Measurements from ENCODE around the gene HTD2. TPM values are rescaled to one million over a fixed set of nuclear protein-coding genes. Genes with fewer than 3 reads are reported as not detected.

HTD2 gene
- total and polyA plus RNA-seq, 9 of the 15 experiments (the other 6 are each of a cell fraction or from before 2014, with no cell fraction given), result 1.8 to 22.8 (median 9.6) TPM

DNA sequence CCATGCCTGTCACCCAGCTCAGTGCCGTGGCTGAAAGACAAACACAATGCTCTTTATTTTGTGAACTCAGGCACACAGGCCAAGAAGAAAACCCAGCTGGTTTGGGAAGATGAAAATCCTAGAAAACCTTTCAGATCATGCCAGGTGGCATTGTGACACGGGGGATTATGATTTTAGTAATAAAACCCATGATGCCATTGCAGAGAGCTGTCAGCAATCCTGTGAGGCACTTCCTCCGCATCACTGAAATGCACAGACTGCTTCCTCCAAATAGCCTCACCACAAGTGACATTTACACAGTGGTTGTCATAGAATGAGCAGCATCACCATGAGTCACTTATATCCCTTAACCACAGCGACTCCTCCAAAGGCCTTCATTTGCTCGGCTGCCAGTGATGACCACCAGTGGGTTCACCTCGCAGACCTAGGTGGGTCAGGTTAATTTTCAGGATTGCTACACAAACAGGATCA is 46.0 kb upstream of the HTD2 start:
- no peaks in the 10 kb centered on the region for H3K9me1 ChIP-seq (ENCODE audit: control insufficient read depth, insufficient read depth, low read length)
- H3K79me2 ChIP-seq (ENCODE audit: control insufficient read depth, insufficient read depth, low read length), result no peaks in the 10 kb centered on the region
- H3K4me3 ChIP-seq, result no peak overlapping the region
- H4K20me1 ChIP-seq (replicated peaks; ENCODE audit: control insufficient read depth, insufficient read depth, low read length), result no peaks in the 10 kb centered on the region
- no peak overlapping the region for H3K27ac ChIP-seq (ENCODE audit: extremely low read depth, low read depth, low read length)
- H3K9ac ChIP-seq (ENCODE audit: insufficient read depth in 1 of 2, low read depth in 2 of 2, low read length in 2 of 2), result no peak overlapping the region
- no TSS peak for BruUV-seq (replicated peaks)
- WGBS (ENCODE audit: insufficient coverage, low coverage, missing lambda C conversion rate), result 26% methylated on average over 6 of the region's 6 CpGs
- TF ChIP-seq, protein P1, sequence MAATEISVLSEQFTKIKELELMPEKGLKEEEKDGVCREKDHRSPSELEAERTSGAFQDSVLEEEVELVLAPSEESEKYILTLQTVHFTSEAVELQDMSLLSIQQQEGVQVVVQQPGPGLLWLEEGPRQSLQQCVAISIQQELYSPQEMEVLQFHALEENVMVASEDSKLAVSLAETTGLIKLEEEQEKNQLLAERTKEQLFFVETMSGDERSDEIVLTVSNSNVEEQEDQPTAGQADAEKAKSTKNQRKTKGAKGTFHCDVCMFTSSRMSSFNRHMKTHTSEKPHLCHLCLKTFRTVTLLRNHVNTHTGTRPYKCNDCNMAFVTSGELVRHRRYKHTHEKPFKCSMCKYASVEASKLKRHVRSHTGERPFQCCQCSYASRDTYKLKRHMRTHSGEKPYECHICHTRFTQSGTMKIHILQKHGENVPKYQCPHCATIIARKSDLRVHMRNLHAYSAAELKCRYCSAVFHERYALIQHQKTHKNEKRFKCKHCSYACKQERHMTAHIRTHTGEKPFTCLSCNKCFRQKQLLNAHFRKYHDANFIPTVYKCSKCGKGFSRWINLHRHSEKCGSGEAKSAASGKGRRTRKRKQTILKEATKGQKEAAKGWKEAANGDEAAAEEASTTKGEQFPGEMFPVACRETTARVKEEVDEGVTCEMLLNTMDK (IDR thresholded peaks at IDR 0.05; ENCODE audit: borderline replicate concordance, insufficient read depth, low read depth, low read length, poor library complexity, severe bottlenecking), result no peak
- peak; percentile 9 to 26; a peak in 2 of 4 replicates for TF ChIP-seq KDM1A (IDR thresholded peaks at IDR 0.05)
- peak; percentile 59 for TF ChIP-seq CREM (IDR thresholded peaks at IDR 0.05; ENCODE audit: low read depth)
- peak; percentile 22; the same call in 1 of the 2 replicates for TF ChIP-seq JUND (IDR thresholded peaks at IDR 0.05; ENCODE audit: borderline replicate concordance, low read depth, low read length)
- TF ChIP-seq JUND (tag; IDR thresholded peaks at IDR 0.05; ENCODE audit: borderline replicate concordance, low read depth, low read length), result no peak
- TF ChIP-seq, protein P2, sequence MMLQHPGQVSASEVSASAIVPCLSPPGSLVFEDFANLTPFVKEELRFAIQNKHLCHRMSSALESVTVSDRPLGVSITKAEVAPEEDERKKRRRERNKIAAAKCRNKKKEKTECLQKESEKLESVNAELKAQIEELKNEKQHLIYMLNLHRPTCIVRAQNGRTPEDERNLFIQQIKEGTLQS (IDR thresholded peaks at IDR 0.05), result peak; percentile 38; the same call in 1 of the 2 replicates
- TF ChIP-seq, protein P2 (CRISPR knock-in tag; conservative IDR thresholded peaks at IDR 0.05), result no peak
- TF ChIP-seq FOSL1 (tag; conservative IDR thresholded peaks at IDR 0.05), result peak; percentile 74
- no peak for TF ChIP-seq KAT8 (IDR thresholded peaks at IDR 0.05; ENCODE audit: low read depth)
- 0 out of 4 replicates have a peak, but pooled peaks of 1 of the 2 experiments have one; percentile 18 for TF ChIP-seq RCOR1 (IDR thresholded peaks at IDR 0.05; ENCODE audit: borderline replicate concordance in 1 of 2, low read depth in 2 of 2, low read length in 2 of 2)
- TF ChIP-seq ZBTB1 (CRISPR knock-in tag; IDR thresholded peaks at IDR 0.05; ENCODE audit: borderline replicate concordance, low read depth), result no peak
- TF ChIP-seq GABPA (tag; conservative IDR thresholded peaks at IDR 0.05; ENCODE audit: low read depth), result peak; percentile 34
- TF ChIP-seq BRD4 (IDR thresholded peaks at IDR 0.05), result no peak
- TF ChIP-seq TRIM28 (IDR thresholded peaks at IDR 0.05), result no peak
- TF ChIP-seq CREB1 (IDR thresholded peaks at IDR 0.05), result no peak
- peak; percentile 44; the same call in 1 of the 2 replicates for TF ChIP-seq CREB1 (CRISPR knock-in tag; IDR thresholded peaks at IDR 0.05)
- 0 out of 2 replicates have a peak, but pooled peaks have one; percentile 39 for TF ChIP-seq GABPB1 (CRISPR knock-in tag; IDR thresholded peaks at IDR 0.05)
- DNase-seq (ENCODE audit: extremely low read depth in 1 of 4, low spot score in 3 of 4), result no peak
- in situ Hi-C loops (cut with MboI), result no loop called here
- H3K9me3 ChIP-seq (replicated peaks; ENCODE audit: control insufficient read depth, insufficient read depth, low read depth, low read length), result no peaks in the 10 kb centered on the region
- no peak for FAIRE-seq
- no peaks in the 10 kb centered on the region for H3K36me3 ChIP-seq (ENCODE audit: control insufficient read depth, insufficient read depth, low read length)
- no peak for ATAC-seq
- H3K4me1 ChIP-seq (replicated peaks in 1 of 2; ENCODE audit: control insufficient read depth in 2 of 2, insufficient read depth in 2 of 2, low read length in 2 of 2), result no peaks in the 10 kb centered on the region
- H3K4me2 ChIP-seq (ENCODE audit: insufficient read depth, low read length), result no peak overlapping the region
- H2AFZ ChIP-seq (ENCODE audit: low read depth, low read length), result no peak overlapping the region
- intact Hi-C loops (cut with micrococcal nuclease), result no loop called here
- ChIA-PET CTCF (ENCODE audit: low intra/inter-chr PET ratio) (interaction anchor here (0.6 kb wide), 1 partner anchor 376 kb away, joined by 3 read pairs; no protein-coding TSS in a partner anchor), POLR2A (no interaction called here)
- H3K27me3 ChIP-seq (ENCODE audit: control insufficient read depth in 2 of 2, insufficient read depth in 2 of 2, low read length in 2 of 2), result no peaks in the 10 kb centered on the region

Data from K562 (cell line).